Retinal pigment epithelial cell (primary cell): Measurements from ENCODE around the gene ECT2.
A peak's percentile ranks its signal among the peaks of the same experiment; 100 is the strongest.

Source experiments
- DNase-seq: peaks from one replicate; pipeline ENCODE4 v3.0.0-alpha.2; 2010; ENCODE audit warnings: low read depth
- H3K4me3 ChIP-seq: 2 replicates; pipeline ENCODE4 v1.5.1; 2011; ENCODE audit warnings: mild to moderate bottlenecking, low read length, control low read depth, moderate library complexity
- TF ChIP-seq, protein P1 (sequence below): conservative IDR thresholded peaks from 2 replicates; pipeline ENCODE4 v1.5.1; 2011; ENCODE audit warnings: low read depth, low read length, control low read depth, inconsistent platforms

The ECT2 gene

DNA sequence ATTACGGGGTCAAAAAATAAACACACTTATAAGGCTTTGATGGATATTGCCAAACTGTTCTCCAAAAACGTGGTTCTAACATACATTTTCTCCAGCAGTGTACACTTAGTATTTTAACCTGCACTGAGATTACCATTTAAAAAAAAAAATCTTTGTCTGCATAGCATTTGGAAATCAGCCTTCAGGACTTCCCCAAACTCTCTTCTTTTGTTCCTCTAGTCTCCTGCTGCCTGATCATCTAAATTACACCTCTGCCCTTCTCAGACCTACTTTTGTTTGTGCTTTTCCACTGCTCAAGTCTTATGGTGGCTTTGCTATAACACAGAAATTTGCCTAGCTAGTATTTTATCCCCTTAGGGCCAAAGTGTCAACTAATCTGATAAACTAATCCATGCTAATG lies 43.5 kb upstream of the ECT2 start:
- H3K4me3 ChIP-seq = no peak overlapping the region
- DNase-seq = no peak
- TF ChIP-seq, protein P1, sequence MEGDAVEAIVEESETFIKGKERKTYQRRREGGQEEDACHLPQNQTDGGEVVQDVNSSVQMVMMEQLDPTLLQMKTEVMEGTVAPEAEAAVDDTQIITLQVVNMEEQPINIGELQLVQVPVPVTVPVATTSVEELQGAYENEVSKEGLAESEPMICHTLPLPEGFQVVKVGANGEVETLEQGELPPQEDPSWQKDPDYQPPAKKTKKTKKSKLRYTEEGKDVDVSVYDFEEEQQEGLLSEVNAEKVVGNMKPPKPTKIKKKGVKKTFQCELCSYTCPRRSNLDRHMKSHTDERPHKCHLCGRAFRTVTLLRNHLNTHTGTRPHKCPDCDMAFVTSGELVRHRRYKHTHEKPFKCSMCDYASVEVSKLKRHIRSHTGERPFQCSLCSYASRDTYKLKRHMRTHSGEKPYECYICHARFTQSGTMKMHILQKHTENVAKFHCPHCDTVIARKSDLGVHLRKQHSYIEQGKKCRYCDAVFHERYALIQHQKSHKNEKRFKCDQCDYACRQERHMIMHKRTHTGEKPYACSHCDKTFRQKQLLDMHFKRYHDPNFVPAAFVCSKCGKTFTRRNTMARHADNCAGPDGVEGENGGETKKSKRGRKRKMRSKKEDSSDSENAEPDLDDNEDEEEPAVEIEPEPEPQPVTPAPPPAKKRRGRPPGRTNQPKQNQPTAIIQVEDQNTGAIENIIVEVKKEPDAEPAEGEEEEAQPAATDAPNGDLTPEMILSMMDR = no peak

- no peak overlapping the region for H3K4me3 ChIP-seq
- DNase-seq = peak; percentile 66
- TF ChIP-seq, protein P1 = no peak
Observed at GRCh38 chr3:172707967-172708366, 42.6 kb upstream of the ECT2 start.

GRCh38 chr3:172708921-172709773 lies 41.4 kb upstream of the ECT2 start:
- DNase-seq = no peak
- H3K4me3 ChIP-seq = peak overlapping the region; percentile 94
- TF ChIP-seq, protein P1 = no peak

- DNase-seq = no peak
- peak overlapping the region; percentile 94 for H3K4me3 ChIP-seq
- TF ChIP-seq, protein P1 = no peak
Observed at GRCh38 chr3:172709774-172710663, 40.5 kb upstream of the ECT2 start.

- DNase-seq = peak; percentile 93
- TF ChIP-seq, protein P1 = peak; percentile 84
- H3K4me3 ChIP-seq = peak within 1 kb of the TSS; percentile 94
Observed at GRCh38 chr3:172710664-172711453, 39.7 kb upstream of the ECT2 start, which contains the start of gene NCEH1. Gene NCEH1, minus strand, starts transcription at chr3:172711067. Its CDS starts 83 bp downstream, at chr3:172710984.

GRCh38 chr3:172711454-172711795 lies 39.1 kb upstream of the ECT2 start:
- peak overlapping the region; percentile 94 for H3K4me3 ChIP-seq
- DNase-seq = no peak
- TF ChIP-seq, protein P1 = no peak
